Right lobe of liver (tissue), 6 donors: ENCODE results near the gene HTT-AS. TPM values are rescaled to one million over a fixed set of nuclear protein-coding genes. Genes with fewer than 3 reads are reported as not detected.

Experiments used
- ATAC-seq, 4 donors: fragments of 200-7000 bp; cut with Tn5 transposase; one replicate each; pipeline ENCODE4 v1.9.1; 2020; ENCODE audit warnings: mild to moderate bottlenecking in 4 of 4, moderate library complexity in 4 of 4
- DNase-seq, 3 donors: peaks; one replicate each; pipeline ENCODE4 v3.0.0-alpha.2; 2020
- H3K27ac ChIP-seq, 3 donors: fragments of 200-600 bp; one replicate each; pipeline ENCODE4 v1.8.0; 2022
- H3K27me3 ChIP-seq, 2 donors: fragments of 200-600 bp; one replicate each; pipeline ENCODE4 v1.8.0; 2022
- H3K36me3 ChIP-seq, 4 donors: fragments of 200-600 bp; sonication (generic) in 1 of 4; one replicate each; pipeline versions ENCODE4 v1.5.1 to v1.8.0; 2017 to 2022; ENCODE audit warnings: control low read depth in 1 of 4
- H3K4me1 ChIP-seq, 4 donors: fragments of 200-600 bp; sonication (generic) in 1 of 4; one replicate each; pipeline versions ENCODE4 v1.5.1 to v1.8.0; 2017 to 2022; ENCODE audit warnings: control low read depth in 1 of 4
- H3K4me3 ChIP-seq, 3 donors: fragments of 200-600 bp; one replicate each; pipeline ENCODE4 v1.8.0; 2022
- H3K9me3 ChIP-seq, 4 donors: fragments of 200-600 bp; sonication (generic) in 1 of 4; one replicate each; pipeline versions ENCODE4 v1.5.1 to v1.8.0; 2017 to 2022; ENCODE audit warnings: control low read depth in 1 of 4
- POLR2A ChIP-seq: fragments of 450-650 bp; IDR thresholded peaks from one replicate; pipeline ENCODE4 v1.6.1; 2017; ENCODE audit warnings: antibody characterized with exemption, mild to moderate bottlenecking
- WGBS: methylation state at CpG from one replicate; pipeline ENCODE4 v1.1.6; 2018; ENCODE audit warnings: low coverage, low lambda C conversion rate; ENCODE audit not compliant: insufficient coverage; ENCODE audit errors: missing lambda C conversion rate; 5-methylcytosine and 5-hydroxymethylcytosine counted together
- intact Hi-C, 2 donors: fragments of 100-400 bp; cut with DNase I; formaldehyde crosslinking; loops; one replicate each; pipeline versions ENCODE4 v1.11.2 to v1.14.1; 2022
- total RNA-seq, 6 experiments: library from RNA; depleted of rRNA in 2 of 6; stranded (reverse); fragments of >200 nt in 2 of 6; fragmentation: NEBNext Ultra II Directional in 3 of 6; extraction: Animal tissue kit (Norgen Biotek cat#: 25700) in 3 of 6; gene quantifications; one replicate each; pipeline versions ENCODE4 v1.1.0 to v1.2.4, GENCODE V29; 2016 to 2023
- TF ChIP-seq, protein P1 (sequence below), 4 donors: fragments of 200-600 bp in 3 of 4; fragments of 450-650 bp in 1 of 4; IDR thresholded peaks; one replicate each; pipeline versions ENCODE4 v1.5.1 to v1.8.0; 2016 to 2022; ENCODE audit warnings: antibody characterized with exemption in 4 of 4, mild to moderate bottlenecking in 2 of 4
- donor health status: DM: no; HTN: yes; CAD: no.
- donor health status: DM: no; HTN: no; CAD: no.
- donor health status: DM: no; HTN: no; CAD: no.
- donor health status: DM: no; HTN: yes; CAD: no.
- donor health status: DM: no; HTN: yes; CAD: no.

The HTT-AS gene
- total RNA-seq, 6 experiments from 2014 or later, result not detected

DNA sequence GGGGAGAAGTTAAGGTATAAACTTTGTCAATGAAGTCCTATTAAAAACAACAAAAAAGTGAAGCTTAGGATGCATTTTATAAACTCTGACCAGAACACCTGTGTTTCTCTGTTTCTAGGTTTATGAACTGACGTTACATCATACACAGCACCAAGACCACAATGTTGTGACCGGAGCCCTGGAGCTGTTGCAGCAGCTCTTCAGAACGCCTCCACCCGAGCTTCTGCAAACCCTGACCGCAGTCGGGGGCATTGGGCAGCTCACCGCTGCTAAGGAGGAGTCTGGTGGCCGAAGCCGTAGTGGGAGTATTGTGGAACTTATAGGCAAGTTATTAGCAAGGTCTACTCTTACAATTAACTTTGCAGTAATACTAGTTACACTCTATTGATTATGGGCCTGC, 46.8 kb upstream of the HTT-AS start:
- DNase-seq (no peak), ATAC-seq (no peak)
- Histone ChIP-seq H3K9me3 (no peaks in the 10 kb centered on the region), H3K4me1 (no peaks in the 10 kb centered on the region), H3K27ac (peak overlapping the region in 1 of 3 donors; percentile 44), H3K4me3 (no peak overlapping the region), H3K36me3 (peaks cover under 1 to 46% (median 13%) of the 10 kb centered on the region in 4 donors), H3K27me3 (no peaks in the 10 kb centered on the region)
- 90% methylated on average over 9 of the region's 9 CpGs for WGBS
- intact Hi-C loops, result no loop called here
- no peak for TF ChIP-seq POLR2A
- TF ChIP-seq, protein P1, sequence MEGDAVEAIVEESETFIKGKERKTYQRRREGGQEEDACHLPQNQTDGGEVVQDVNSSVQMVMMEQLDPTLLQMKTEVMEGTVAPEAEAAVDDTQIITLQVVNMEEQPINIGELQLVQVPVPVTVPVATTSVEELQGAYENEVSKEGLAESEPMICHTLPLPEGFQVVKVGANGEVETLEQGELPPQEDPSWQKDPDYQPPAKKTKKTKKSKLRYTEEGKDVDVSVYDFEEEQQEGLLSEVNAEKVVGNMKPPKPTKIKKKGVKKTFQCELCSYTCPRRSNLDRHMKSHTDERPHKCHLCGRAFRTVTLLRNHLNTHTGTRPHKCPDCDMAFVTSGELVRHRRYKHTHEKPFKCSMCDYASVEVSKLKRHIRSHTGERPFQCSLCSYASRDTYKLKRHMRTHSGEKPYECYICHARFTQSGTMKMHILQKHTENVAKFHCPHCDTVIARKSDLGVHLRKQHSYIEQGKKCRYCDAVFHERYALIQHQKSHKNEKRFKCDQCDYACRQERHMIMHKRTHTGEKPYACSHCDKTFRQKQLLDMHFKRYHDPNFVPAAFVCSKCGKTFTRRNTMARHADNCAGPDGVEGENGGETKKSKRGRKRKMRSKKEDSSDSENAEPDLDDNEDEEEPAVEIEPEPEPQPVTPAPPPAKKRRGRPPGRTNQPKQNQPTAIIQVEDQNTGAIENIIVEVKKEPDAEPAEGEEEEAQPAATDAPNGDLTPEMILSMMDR (IDR thresholded peaks at IDR 0.05), result no peak

DNA sequence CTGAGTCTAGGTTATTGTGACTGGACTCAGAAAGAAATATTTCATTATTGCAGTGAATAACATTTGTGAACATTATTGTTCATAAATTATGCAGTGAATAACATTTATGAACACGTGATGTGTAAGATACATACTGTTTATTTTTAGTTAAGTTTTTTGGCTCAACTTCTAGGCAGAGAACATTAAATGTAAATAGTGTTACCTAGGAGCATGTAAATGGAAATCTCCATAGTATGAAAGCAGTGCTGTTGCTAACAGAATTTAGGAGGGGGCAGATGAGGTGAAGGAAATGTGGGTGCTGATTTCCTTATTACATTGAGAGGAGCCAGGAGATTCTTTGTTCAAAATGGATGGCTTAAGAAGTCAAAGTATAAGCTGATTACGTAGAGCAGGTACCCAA, 45.1 kb upstream of the HTT-AS start:
- no peak overlapping the region for H3K27ac ChIP-seq
- H3K4me3 ChIP-seq, result no peak overlapping the region
- WGBS, result 88% methylated on average over 2 of the region's 2 CpGs
- intact Hi-C loops, result no loop called here
- ATAC-seq (no peak), DNase-seq (no peak)
- H3K9me3 ChIP-seq, result no peaks in the 10 kb centered on the region
- no peak for TF ChIP-seq POLR2A
- TF ChIP-seq, protein P1 (IDR thresholded peaks at IDR 0.05), result no peak
- peaks cover 3 to 62% (median 20%) of the 10 kb centered on the region in 4 donors for H3K36me3 ChIP-seq
- H3K4me1 ChIP-seq, result no peaks in the 10 kb centered on the region
- no peaks in the 10 kb centered on the region for H3K27me3 ChIP-seq

DNA sequence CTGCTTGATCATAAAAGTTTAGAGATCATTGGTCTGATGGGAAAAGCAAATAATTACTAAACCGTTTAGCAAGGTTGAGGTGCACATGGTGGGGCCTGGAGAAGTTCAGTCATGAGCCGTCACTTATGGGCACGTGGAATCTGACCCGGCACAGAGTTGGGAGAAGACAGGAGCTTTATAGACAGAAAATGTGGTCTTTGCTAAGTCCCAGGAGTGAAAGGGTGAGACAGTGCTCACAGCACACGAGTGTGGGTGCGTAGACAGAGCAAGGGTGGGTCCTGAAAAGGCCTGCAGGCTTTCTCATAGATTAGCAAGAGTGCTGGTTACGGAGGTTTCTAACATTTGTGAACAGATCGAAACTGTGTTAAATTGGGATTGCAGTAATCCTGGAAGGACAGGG, 44.0 kb upstream of the HTT-AS start:
- intact Hi-C loops, result no loop called here
- H3K9me3 ChIP-seq, result no peaks in the 10 kb centered on the region
- no peak overlapping the region for H3K27ac ChIP-seq
- ATAC-seq, result no peak
- TF ChIP-seq, protein P1 (IDR thresholded peaks at IDR 0.05), result no peak
- TF ChIP-seq POLR2A, result no peak
- 83% methylated on average over 8 of the region's 8 CpGs for WGBS
- H3K4me1 ChIP-seq, result no peaks in the 10 kb centered on the region
- peaks cover 3 to 63% (median 20%) of the 10 kb centered on the region in 4 donors for H3K36me3 ChIP-seq
- DNase-seq, result no peak
- H3K27me3 ChIP-seq, result no peaks in the 10 kb centered on the region
- H3K4me3 ChIP-seq, result no peak overlapping the region

DNA sequence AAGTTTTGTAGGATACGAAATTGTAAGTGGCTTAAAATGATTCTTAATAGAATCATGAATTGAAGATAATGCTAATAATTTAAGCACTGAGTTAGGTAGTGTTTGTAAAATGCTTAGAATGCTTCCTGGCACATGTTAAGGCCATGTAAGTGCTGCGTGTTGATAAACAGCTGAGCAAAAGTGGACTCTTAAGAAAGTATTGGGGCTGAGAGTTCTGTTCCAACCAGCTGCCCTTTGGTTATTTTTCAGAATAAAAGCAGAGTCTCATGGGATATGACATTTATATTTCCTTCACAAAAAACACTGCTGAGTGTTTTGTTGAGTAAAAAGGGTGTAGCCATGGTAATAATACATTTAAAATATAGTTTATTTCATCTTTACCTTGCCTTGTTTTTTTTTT, 42.6 kb upstream of the HTT-AS start:
- no peaks in the 10 kb centered on the region for H3K27me3 ChIP-seq
- 88% methylated on average over 2 of the region's 2 CpGs for WGBS

More for the DNA sequence above, 42.6 kb upstream of the HTT-AS start:
- Histone ChIP-seq H3K4me1 (no peaks in the 10 kb centered on the region), H3K4me3 (no peak overlapping the region), H3K27ac (no peak overlapping the region), H3K36me3 (peaks cover 3 to 62% (median 21%) of the 10 kb centered on the region in 4 donors), H3K9me3 (no peaks in the 10 kb centered on the region)
- ATAC-seq (no peak), DNase-seq (no peak)
- TF ChIP-seq, protein P1 (IDR thresholded peaks at IDR 0.05), result no peak
- no peak for TF ChIP-seq POLR2A
- intact Hi-C loops, result no loop called here
